ENCODE measurements around the gene RAB36. TPM values are rescaled to one million over a fixed set of nuclear protein-coding genes. Genes with fewer than 3 reads are reported as not detected.
"Not testable (repeated sequence)": the region's sequence is repeated elsewhere in the genome, so short reads cannot be mapped to it uniquely, and the experiment has no call there.

The RAB36 gene
- total RNA-seq, 2 experiments from 2014 or later: 0.77 to 0.87 TPM

DNA sequence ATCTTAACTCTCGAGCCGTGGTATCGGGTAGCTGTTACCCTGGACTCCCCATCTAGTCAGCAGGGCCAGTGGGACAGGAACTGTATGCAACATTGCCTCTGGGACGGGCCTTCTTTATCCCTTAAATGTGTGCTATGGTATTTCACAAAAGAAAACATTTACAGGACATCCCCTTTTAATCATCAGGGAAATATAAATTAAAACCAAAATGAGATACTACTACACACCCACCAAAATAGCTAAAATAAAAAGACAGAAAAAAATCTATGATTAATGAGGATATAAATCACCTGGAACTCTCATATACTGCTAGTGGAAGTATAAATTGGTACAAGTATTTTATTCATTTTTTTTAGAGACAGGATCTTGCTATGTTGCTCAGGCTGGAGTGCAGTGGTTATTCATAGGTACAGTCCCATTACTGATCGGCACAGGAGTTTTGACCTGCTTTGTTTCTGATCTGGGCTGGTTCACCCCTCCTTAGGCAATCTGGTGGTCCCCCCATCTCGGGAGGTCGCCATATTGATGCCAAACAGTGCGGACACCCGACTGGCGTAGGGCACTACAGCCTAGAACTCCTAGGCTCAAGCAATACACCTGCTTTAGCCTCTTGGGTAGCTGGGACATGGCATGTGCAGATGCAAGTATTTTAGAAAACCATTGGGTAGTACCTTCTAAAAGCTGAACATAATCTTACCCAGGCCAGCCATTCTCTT is 12.7 kb upstream of the RAB36 start:
- peaks cover 12% of the 10 kb centered on the region for H3K4me1 Mint-ChIP-seq (ENCODE audit: low read depth)
- Histone ChIP-seq H3K9me3 (ENCODE audit: control insufficient read depth in 1 of 2, insufficient read depth in 1 of 2, low read length in 2 of 2) (no peaks in the 10 kb centered on the region), H3K36me3 (ENCODE audit: insufficient read depth, low read length) (no peaks in the 10 kb centered on the region), H3K27me3 (ENCODE audit: control insufficient read depth in 1 of 2, insufficient read depth in 2 of 2, low read length in 2 of 2) (no peaks in the 10 kb centered on the region), H3K4me1 (ENCODE audit: insufficient read depth, low read length) (peaks cover 28% of the 10 kb centered on the region), H3K4me3 (ENCODE audit: low read length) (no peak overlapping the region), H3K27ac (ENCODE audit: low read depth in 1 of 2, low read length in 2 of 2) (no peak overlapping the region)
- ATAC-seq (ENCODE audit: poor library complexity) (no peak), DNase-seq (no peak)
- no peaks in the 10 kb centered on the region for H3K27me3 Mint-ChIP-seq
- no peaks in the 10 kb centered on the region for H3K9me3 Mint-ChIP-seq
- no peak overlapping the region for H3K27ac Mint-ChIP-seq
- POLR2A ChIA-PET: interaction anchor here (1.2 to 1.4 kb wide), 2 partner anchors 10 to 13 kb away, joined by 4 to 5 read pairs; partner anchors contain the start of gene RSPH14
- H3K36me3 Mint-ChIP-seq (ENCODE audit: low read depth): no peaks in the 10 kb centered on the region
- intact Hi-C loops (cut with DNase I, micrococcal nuclease): loop anchor here in 1 of 2 experiments (5.0 kb wide), 1 partner anchor 60 kb away; the partner anchor contains the start of gene GNAZ
- TF ChIP-seq, protein P1, sequence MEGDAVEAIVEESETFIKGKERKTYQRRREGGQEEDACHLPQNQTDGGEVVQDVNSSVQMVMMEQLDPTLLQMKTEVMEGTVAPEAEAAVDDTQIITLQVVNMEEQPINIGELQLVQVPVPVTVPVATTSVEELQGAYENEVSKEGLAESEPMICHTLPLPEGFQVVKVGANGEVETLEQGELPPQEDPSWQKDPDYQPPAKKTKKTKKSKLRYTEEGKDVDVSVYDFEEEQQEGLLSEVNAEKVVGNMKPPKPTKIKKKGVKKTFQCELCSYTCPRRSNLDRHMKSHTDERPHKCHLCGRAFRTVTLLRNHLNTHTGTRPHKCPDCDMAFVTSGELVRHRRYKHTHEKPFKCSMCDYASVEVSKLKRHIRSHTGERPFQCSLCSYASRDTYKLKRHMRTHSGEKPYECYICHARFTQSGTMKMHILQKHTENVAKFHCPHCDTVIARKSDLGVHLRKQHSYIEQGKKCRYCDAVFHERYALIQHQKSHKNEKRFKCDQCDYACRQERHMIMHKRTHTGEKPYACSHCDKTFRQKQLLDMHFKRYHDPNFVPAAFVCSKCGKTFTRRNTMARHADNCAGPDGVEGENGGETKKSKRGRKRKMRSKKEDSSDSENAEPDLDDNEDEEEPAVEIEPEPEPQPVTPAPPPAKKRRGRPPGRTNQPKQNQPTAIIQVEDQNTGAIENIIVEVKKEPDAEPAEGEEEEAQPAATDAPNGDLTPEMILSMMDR (IDR thresholded peaks at IDR 0.05): no peak
- H3K4me3 Mint-ChIP-seq: no peak overlapping the region
- CTCF ChIA-PET: interaction anchor here (1.1 to 1.5 kb wide), 3 partner anchors 149 to 178 kb away, joined by 3 to 6 read pairs (median 3); no protein-coding TSS in a partner anchor

DNA sequence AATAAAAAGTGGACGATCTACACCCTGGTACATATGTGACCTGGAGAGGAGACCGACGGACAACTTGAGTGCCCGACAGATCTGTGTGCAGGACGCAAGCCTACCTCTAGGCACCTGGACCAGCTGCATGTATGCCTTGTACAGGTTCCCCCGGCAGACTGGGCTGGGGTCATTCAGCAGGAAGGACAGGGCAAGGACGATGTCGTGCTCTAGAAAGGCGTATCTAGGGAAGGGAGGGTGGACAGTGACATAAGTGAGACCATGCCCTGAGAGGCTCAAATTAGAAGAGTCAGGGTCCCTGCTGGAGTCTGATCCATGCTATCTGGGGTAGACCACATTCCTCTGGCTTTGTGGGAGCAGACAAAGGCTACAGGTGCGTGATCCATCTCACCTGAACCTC is 11.4 kb upstream of the RAB36 start:
- ATAC-seq (ENCODE audit: poor library complexity) (no peak), DNase-seq (no peak)
- H3K9me3 Mint-ChIP-seq: no peaks in the 10 kb centered on the region
- H3K27ac ChIP-seq (ENCODE audit: low read depth in 1 of 2, low read length in 2 of 2): no peak overlapping the region
- H3K27ac Mint-ChIP-seq: no peak overlapping the region
- no peaks in the 10 kb centered on the region for H3K27me3 ChIP-seq (ENCODE audit: control insufficient read depth in 1 of 2, insufficient read depth in 2 of 2, low read length in 2 of 2)
- intact Hi-C loops (cut with DNase I, micrococcal nuclease): loop anchor here in 1 of 2 experiments (5.0 kb wide), 1 partner anchor 62 kb away; the partner anchor contains the start of gene GNAZ
- no peaks in the 10 kb centered on the region for H3K9me3 ChIP-seq (ENCODE audit: control insufficient read depth in 1 of 2, insufficient read depth in 1 of 2, low read length in 2 of 2)
- ChIA-PET POLR2A (no interaction called here), CTCF (interaction anchor here (1.5 kb wide), 1 partner anchor 175 kb away, joined by 6 read pairs; no protein-coding TSS in a partner anchor)
- TF ChIP-seq, protein P1 (IDR thresholded peaks at IDR 0.05): no peak
- H3K36me3 ChIP-seq (ENCODE audit: insufficient read depth, low read length): no peaks in the 10 kb centered on the region
- no peak overlapping the region for H3K4me3 Mint-ChIP-seq
- H3K4me1 ChIP-seq (ENCODE audit: insufficient read depth, low read length): peaks cover 34% of the 10 kb centered on the region
- no peak overlapping the region for H3K4me3 ChIP-seq (ENCODE audit: low read length)
- H3K4me1 Mint-ChIP-seq (ENCODE audit: low read depth): peaks cover 21% of the 10 kb centered on the region
- no peaks in the 10 kb centered on the region for H3K36me3 Mint-ChIP-seq (ENCODE audit: low read depth)
- no peaks in the 10 kb centered on the region for H3K27me3 Mint-ChIP-seq

DNA sequence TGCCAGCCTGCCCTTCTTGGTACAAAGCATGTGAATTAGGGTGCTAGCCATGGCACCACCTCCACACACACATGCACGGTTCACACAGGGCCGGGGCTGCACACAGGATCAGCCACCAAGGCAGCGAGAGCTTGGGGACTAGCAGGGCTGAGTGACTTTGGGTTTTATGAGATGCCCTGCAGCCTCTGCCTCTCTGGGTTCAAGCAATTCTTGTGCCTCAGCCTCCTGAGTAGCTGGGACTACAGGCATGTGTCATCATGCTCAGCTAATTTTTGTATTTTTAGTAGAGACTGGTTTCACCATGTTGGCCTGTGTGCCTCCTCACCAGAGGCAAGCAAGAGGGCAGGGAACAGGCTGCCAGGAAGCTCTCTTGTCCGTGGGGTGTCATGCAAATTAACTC is 8.3 kb upstream of the RAB36 start:
- DNase-seq; H3K9me3 Mint-ChIP-seq; H3K4me3 Mint-ChIP-seq; H3K9me3 ChIP-seq (ENCODE audit: control insufficient read depth in 1 of 2, insufficient read depth in 1 of 2, low read length in 2 of 2); H3K4me3 ChIP-seq (ENCODE audit: low read length); intact Hi-C loops (cut with DNase I, micrococcal nuclease); H3K27me3 ChIP-seq (ENCODE audit: control insufficient read depth in 1 of 2, insufficient read depth in 2 of 2, low read length in 2 of 2); ATAC-seq (ENCODE audit: poor library complexity); H3K36me3 Mint-ChIP-seq (ENCODE audit: low read depth); H3K36me3 ChIP-seq (ENCODE audit: insufficient read depth, low read length); H3K27me3 Mint-ChIP-seq: not testable (repeated sequence)
- peak overlapping the region; percentile 94 for H3K27ac Mint-ChIP-seq
- peaks cover 44% of the 10 kb centered on the region for H3K4me1 Mint-ChIP-seq (ENCODE audit: low read depth)
- POLR2A ChIA-PET: interaction anchor here (1.4 to 1.7 kb wide), 2 partner anchors 17 to 384 kb away, joined by 4 to 11 read pairs; no protein-coding TSS in a partner anchor
- Histone ChIP-seq H3K4me1 (ENCODE audit: insufficient read depth, low read length) (peaks cover 58% of the 10 kb centered on the region), H3K27ac (ENCODE audit: low read depth in 1 of 2, low read length in 2 of 2) (peak overlapping the region; percentile 66 to 86)
- CTCF ChIA-PET: interaction anchor here (0.8 kb wide), 1 partner anchor 145 kb away, joined by 3 read pairs; no protein-coding TSS in a partner anchor

All from CD4-positive, alpha-beta T cell (primary cell).